Measurements from ENCODE around the gene SLC35E3.

- TF ChIP-seq CTCF (conservative IDR thresholded peaks at IDR 0.05; ENCODE audit: low read length) = no peak
- TF ChIP-seq EZH2phosphoT487 (IDR thresholded peaks at IDR 0.05; ENCODE audit: borderline replicate concordance, low read depth, low read length) = no peak
Observed at GRCh38 chr12:68745904-68746571, at the start of gene SLC35E3.
